Measurements from ENCODE around the gene ANXA8. TPM values are rescaled to one million over a fixed set of nuclear protein-coding genes. Genes with fewer than 3 reads are reported as not detected.
"Not testable (repeated sequence)": the region's sequence is repeated elsewhere in the genome, so short reads cannot be mapped to it uniquely, and the experiment has no call there.

The ANXA8 gene, protein sequence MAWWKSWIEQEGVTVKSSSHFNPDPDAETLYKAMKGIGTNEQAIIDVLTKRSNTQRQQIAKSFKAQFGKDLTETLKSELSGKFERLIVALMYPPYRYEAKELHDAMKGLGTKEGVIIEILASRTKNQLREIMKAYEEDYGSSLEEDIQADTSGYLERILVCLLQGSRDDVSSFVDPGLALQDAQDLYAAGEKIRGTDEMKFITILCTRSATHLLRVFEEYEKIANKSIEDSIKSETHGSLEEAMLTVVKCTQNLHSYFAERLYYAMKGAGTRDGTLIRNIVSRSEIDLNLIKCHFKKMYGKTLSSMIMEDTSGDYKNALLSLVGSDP
- under 1 TPM in 1 of 3 donors, not detected in 2; 0.19 TPM for total RNA-seq
- long read RNA-seq, donor 1 = 0 reads
- long read RNA-seq, donor 2 = 0 reads

DNA sequence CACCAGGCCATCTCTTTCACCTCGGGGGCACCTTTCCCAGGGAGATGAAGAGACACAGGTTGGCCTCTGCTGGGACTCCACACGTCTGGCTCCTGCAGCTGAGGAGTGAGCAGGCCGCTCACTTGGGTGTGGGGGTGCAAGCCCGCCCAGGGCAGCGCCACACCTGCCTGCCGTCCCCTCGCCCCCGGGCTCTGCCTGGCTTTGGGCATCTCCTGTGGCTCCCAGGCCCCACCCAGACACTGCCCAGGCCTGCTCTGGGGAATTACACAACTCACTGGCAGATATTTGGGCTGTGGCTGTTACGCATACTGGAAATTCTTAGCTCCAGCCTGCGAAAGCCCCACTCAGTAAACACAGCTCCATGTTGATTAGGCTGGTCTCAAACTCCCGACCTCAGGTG, at the start of gene ANXA8:
TSS of gene ANXA8 (minus strand) at position 193 of the 400 bp plus-strand sequence. CDS start at position 11, 182 bp downstream.
- H3K9me3 ChIP-seq; intact Hi-C loops (cut with DNase I, micrococcal nuclease); H3K36me3 ChIP-seq (ENCODE audit: low read depth); DNase-seq; ATAC-seq; H3K4me1 ChIP-seq (ENCODE audit: low read depth); H3K4me3 ChIP-seq: not testable (repeated sequence)

DNA sequence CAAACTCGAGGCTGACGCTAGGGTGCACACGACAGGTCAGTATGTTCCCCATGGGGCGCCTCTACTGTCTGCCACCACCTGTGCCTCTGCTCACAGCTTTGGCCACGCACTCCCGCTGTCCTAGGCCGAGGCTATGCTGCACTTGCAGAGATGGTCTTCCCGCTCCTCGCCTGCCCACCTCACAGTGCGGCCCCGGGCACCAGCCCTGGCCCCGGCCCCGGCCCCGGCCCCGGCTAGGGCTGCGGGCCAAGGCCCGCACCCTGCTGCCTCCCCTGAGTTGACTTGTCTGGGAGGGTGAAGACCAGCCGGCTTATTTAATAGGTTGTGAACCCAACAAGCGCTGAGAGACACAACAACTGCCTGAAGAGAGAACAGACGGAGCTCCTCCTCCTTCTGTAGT, 39.6 kb upstream of the ANXA8 start, which contains the start of gene AGAP9:
TSS of gene AGAP9 (minus strand) at position 164 of the 400 bp plus-strand sequence. CDS start at position 52, 112 bp downstream.
- intact Hi-C loops (cut with DNase I, micrococcal nuclease); DNase-seq; H3K36me3 ChIP-seq (ENCODE audit: low read depth); H3K9me3 ChIP-seq; ATAC-seq; H3K4me3 ChIP-seq; H3K4me1 ChIP-seq (ENCODE audit: low read depth): not testable (repeated sequence)

DNA sequence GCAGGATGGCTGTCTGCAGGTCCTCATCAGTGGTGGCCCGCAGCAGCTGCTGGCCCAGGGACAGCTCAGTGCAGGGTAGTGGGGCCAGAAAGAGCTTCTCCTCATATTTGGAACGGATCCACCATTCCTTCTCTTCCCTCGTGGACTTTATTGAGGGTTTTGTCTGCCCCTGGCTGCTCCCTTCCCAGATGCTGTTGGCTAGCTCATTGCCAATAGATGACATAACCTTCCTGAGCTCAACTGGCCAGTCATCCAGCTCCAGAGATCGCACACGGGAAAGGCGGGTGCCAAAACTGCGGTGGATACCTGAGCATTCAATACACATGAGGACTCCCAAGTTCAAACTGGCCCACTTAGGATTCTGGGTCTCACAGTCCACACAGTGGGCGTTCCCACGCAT, 18.4 kb upstream of the ANXA8 start:
- ATAC-seq; H3K9me3 ChIP-seq; intact Hi-C loops (cut with DNase I, micrococcal nuclease); H3K4me3 ChIP-seq; DNase-seq; H3K36me3 ChIP-seq (ENCODE audit: low read depth); H3K4me1 ChIP-seq (ENCODE audit: low read depth): not testable (repeated sequence)

DNA sequence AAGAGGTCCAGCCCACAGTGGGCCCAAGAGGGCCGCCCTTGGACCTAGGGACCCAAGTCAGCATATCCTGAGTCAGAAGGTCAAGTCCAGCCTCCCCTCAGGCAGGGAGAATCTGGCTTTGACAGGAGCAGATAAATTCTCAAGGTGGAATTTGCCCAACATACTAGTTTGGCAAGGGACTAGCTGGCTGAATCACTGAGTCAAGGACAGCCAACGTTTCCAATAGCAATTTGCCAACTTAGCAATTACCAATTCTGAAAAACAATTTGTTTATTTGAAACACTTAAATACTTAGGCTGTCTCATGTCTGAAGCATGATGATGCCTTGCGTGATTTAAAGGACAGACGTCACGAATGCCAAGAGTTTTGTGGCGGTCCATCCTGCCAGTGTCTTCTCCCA, 10.3 kb upstream of the ANXA8 start:
- H3K4me1 ChIP-seq (ENCODE audit: low read depth); DNase-seq; H3K36me3 ChIP-seq (ENCODE audit: low read depth); H3K9me3 ChIP-seq; H3K4me3 ChIP-seq; ATAC-seq; intact Hi-C loops (cut with DNase I, micrococcal nuclease): not testable (repeated sequence)

DNA sequence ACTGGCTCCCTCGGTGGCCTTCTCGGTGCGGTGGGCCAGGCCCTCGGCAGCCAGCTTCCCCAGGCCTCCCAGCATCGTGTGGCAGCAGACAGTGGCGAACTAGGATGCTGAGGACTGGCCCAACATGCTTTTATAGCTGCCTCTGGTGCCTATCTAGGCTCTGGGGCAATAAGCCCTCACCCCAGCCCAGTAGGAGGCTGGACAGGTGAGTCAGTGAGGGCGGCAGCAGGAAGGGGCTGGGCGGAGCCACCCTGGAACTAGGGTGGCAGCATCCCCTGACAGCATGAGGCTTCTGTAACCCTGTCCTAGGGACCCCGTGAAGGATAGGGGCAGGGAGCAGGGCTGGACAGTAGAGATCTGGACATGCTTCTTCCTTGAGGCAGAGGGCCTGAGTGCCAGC, 7.7 kb upstream of the ANXA8 start, which contains the start of gene FAM25G:
TSS of gene FAM25G (minus strand) at position 101 of the 400 bp plus-strand sequence. CDS start at position 75, 26 bp downstream.
- H3K4me1 ChIP-seq (ENCODE audit: low read depth); intact Hi-C loops (cut with DNase I, micrococcal nuclease); DNase-seq; H3K4me3 ChIP-seq; ATAC-seq; H3K9me3 ChIP-seq; H3K36me3 ChIP-seq (ENCODE audit: low read depth): not testable (repeated sequence)

DNA sequence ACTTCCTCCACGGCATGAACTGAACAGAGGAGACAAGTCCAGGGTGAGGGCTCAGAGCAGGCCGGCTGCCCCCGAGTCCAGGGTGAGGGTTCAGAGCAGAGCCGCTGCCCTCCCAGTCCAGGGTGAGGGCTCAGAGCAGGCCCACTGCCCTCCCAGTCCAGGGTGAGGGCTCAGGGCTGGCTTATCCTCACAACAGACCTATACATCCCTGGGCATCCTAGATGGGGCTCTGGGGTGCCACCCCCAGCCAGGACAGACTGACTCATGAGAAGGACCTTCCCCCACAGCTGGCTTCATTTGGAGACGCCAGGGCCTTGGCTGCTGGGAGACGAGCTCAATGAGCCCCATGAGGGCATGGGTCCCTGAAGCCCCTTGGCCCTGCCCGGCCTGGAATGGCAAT, 5.7 kb upstream of the ANXA8 start:
- H3K36me3 ChIP-seq (ENCODE audit: low read depth); H3K9me3 ChIP-seq; H3K4me1 ChIP-seq (ENCODE audit: low read depth); ATAC-seq; intact Hi-C loops (cut with DNase I, micrococcal nuclease); DNase-seq; H3K4me3 ChIP-seq: not testable (repeated sequence)

DNA sequence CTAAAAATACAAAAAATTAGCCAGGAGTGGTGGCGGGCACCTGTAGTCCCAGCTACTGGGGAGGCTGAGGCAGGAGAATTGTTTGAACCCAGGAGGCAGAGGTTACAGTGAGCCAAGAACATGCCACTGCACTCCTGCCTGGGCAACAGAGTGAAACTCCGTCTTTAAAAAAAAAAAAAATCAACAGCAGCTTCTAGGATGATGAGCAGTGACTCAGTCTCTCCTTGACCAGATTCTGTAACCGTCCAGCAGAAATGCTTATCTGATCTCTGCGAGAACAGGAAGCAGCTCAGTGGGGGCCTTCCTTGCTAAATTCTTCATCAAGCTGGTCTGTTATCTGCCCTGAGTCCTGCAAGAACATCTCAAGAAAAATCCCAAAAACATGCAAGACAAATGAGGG, 2.0 kb upstream of the ANXA8 start:
- H3K4me3 ChIP-seq; H3K4me1 ChIP-seq (ENCODE audit: low read depth); DNase-seq; intact Hi-C loops (cut with DNase I, micrococcal nuclease); H3K9me3 ChIP-seq; H3K36me3 ChIP-seq (ENCODE audit: low read depth); ATAC-seq: not testable (repeated sequence)

DNA sequence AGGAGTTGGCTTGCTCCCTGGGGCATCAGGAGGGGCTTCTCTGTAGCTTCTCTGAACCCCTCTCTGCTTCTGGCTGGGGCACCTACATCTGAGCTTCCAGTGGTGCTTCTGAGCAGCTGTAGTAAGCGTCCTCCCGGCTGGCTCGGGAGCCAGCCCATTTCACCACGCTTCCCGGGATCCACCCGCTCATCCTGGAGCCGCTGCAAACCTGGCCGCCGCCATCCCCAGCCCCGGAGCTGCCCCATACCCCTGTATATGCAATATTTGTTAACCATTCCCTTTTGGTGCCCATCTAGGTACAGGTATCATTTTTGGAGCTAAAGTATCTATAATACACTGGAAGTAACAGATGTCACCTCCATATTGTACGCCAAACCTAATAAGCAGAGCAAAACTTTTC, 871 bp upstream of the ANXA8 start:
- H3K36me3 ChIP-seq (ENCODE audit: low read depth); H3K9me3 ChIP-seq; H3K4me1 ChIP-seq (ENCODE audit: low read depth); H3K4me3 ChIP-seq; intact Hi-C loops (cut with DNase I, micrococcal nuclease); DNase-seq; ATAC-seq: not testable (repeated sequence)

DNA sequence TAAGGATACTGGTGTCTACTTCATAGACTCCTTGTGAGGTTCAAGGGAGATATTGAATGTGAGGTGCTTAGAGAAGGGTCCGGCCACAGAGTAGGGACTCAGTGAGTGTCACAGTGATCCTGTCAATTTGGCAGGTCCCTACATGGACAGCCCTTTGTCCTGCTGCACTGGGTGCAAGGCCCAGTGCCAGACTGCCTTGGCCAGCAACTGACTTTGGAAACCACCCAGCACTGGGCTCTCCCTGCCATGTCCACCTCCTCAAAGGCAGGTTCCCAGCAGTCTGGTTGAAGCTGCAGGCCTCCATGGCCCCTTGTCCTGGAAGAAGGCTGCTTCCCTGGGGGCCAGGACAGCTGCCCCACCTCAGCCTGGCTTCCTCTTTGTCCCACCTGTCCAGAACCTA, 1.5 kb downstream of the ANXA8 start:
- H3K9me3 ChIP-seq; intact Hi-C loops (cut with DNase I, micrococcal nuclease); H3K36me3 ChIP-seq (ENCODE audit: low read depth); DNase-seq; H3K4me3 ChIP-seq; H3K4me1 ChIP-seq (ENCODE audit: low read depth): not testable (repeated sequence)
- ATAC-seq = peak; percentile 5

DNA sequence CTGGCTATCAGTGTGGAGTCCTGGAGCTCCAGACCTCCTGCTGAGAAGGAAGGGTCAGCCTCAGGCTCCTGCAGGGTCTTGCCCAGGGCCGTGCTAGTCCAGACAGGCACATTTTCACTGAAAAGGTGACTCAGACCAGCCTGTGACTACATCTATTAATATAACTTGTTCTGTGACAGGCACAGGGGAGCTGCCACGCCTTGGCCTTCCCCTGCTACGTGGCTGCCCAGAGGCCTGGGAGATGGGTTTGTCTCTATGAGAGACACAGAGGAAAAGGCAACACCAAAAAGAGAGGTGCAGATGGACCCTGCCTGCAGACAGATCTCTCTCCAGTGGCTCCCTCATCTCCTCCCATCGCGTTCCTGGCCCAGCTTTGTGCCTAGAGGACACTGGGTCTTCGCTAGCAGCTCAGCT, 2.1 kb downstream of the ANXA8 start:
- ATAC-seq; H3K9me3 ChIP-seq; H3K36me3 ChIP-seq (ENCODE audit: low read depth); H3K4me3 ChIP-seq; H3K4me1 ChIP-seq (ENCODE audit: low read depth); intact Hi-C loops (cut with DNase I, micrococcal nuclease); DNase-seq: not testable (repeated sequence)

DNA sequence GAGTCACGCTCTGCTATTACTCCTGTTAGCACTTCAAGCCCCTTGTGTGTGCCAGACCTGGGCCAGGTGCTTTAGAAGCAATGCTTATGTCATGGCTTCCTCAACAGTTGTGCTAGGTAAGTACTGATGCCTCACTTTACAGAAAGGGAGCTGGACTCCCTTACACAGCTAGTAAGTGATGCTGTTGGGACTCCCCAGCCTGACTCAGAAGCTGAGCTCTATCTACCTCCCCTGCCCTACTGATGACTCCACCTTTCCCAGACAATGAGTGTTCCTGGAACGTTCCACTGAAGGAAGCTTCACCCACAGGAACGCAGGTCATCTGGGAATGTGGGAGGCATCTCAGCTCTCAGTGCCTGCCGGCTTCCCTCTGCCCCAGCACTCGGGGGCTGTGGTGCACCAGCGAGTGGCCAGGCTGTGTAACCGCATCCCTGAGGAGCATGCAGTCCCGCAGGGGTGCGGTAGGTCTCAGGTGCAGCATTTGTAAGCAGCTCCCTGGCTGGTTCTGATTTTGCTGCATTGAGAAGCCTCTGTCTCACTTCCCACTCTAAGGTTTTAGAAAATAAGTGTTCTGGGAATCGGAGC, 2.6 kb downstream of the ANXA8 start:
- H3K4me3 ChIP-seq; H3K36me3 ChIP-seq (ENCODE audit: low read depth); H3K4me1 ChIP-seq (ENCODE audit: low read depth); H3K9me3 ChIP-seq; intact Hi-C loops (cut with DNase I, micrococcal nuclease); DNase-seq: not testable (repeated sequence)
- peak; percentile 52 for ATAC-seq

DNA sequence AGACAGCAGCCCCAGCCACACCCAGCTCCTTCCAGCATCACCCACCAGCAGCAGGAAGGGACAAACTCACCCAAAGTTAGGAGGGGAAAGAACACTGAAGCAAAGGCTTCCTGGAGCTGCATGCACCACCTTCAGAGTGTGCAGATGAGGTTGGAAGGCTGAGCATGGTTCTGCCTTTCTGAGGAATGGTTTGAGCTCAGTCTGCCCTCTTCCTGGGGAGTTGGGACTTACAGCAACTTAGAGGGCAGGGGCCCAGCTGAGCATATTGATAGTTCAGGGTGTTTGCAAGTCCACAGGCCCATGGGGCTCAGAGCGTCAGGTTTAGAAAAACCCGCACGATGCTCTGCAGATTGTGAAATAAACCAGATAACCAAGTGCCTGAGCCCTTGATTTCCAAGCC, 3.8 kb downstream of the ANXA8 start:
- not testable (repeated sequence) for H3K36me3 ChIP-seq (ENCODE audit: low read depth); DNase-seq

DNA sequence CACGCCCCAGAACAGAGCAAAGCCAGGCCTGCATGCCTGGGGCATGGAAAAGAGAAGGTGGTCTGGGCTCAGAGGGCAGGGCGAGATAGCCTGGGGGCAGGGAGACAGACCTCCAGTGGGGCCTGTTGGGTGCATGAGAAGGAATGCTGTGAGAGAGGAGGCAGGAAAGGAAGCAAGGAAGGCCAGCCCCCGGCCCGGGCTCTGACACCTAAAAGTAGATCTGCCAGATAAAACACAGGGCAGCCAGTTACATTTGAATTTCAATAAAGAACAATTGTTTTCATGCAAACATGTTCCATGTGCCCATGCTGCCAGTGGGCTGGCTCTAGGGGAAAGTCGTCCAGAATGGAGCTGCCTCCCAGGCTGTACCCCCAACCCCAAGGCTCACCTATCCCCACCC, 5.8 kb downstream of the ANXA8 start:
- H3K4me3 ChIP-seq; H3K9me3 ChIP-seq; H3K36me3 ChIP-seq (ENCODE audit: low read depth); H3K4me1 ChIP-seq (ENCODE audit: low read depth); intact Hi-C loops (cut with DNase I, micrococcal nuclease); ATAC-seq; DNase-seq: not testable (repeated sequence)

More for the DNA sequence above, 3.8 kb downstream of the ANXA8 start:
- H3K4me3 ChIP-seq; intact Hi-C loops (cut with DNase I, micrococcal nuclease); H3K9me3 ChIP-seq; H3K4me1 ChIP-seq (ENCODE audit: low read depth); ATAC-seq: not testable (repeated sequence)

DNA sequence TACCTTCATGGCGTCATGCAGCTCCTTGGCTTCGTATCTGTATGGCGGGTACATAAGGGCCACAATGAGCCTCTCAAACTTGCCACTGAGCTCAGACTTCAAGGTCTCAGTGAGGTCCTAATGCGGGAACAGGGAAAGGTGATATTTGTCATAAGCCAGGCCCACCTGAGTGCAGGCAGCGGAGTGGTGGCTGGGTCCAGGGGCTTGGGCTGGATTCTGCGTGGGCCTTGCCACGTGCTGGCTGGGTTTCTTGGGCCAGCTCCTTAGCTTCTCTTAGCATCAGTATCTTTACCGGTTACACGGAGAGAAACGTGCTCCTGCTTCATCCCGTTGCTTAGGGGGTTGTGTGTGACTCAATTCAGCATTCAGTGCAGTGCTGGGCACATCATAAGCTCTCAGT, 6.8 kb downstream of the ANXA8 start:
- H3K4me3 ChIP-seq; intact Hi-C loops (cut with DNase I, micrococcal nuclease); H3K4me1 ChIP-seq (ENCODE audit: low read depth); H3K36me3 ChIP-seq (ENCODE audit: low read depth); ATAC-seq; H3K9me3 ChIP-seq; DNase-seq: not testable (repeated sequence)
